GM18508 (cell line): ENCODE data around the gene NDUFA13.

Experiments
- ATAC-seq: cut with Tn5 transposase; IDR thresholded peaks from one replicate; pipeline ENCODE4 v1.9.1; 2021; ENCODE audit warnings: moderate number of reproducible peaks; ENCODE audit not compliant: insufficient read depth, unreplicated experiment

The NDUFA13 gene

DNA sequence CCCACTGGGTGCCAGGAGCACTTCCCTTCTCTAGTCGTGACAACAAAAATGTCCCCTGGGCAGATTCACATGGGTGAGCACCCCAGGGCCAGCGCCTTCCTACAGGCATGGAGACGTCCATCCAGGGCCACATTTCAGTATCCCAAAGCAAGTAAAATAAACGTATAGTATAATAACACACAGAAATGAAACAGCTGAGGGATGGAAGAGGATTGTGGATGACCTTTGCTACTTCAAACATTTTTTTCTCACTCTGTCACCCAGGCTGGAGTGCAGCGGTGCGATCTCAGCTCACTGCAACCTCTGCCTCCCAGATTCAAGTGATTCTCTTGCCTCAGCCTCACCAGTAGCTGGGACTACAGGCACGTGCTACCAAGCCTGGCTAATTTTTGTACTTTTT, 50.3 kb downstream of the NDUFA13 start:
- no peak for ATAC-seq

DNA sequence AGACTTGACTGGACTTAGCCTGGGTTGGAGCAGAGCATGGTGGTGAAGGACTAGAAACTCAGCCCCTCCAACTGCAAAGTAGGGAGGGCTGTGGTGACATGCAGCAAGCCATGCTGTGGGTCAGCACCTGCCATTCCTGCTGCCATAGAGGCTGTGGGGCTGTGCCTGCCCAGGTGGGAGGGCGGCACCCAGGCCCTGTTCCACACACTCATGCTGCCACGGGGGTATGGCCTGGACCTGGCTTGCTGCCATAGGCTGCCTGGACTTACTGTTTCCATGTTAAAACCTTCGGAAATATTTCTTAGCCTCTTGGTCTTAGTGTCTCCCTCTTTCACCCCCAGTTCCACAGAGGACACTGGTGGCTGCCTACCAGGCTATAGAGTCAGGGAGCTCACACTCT, 51.4 kb downstream of the NDUFA13 start:
- ATAC-seq = no peak

DNA sequence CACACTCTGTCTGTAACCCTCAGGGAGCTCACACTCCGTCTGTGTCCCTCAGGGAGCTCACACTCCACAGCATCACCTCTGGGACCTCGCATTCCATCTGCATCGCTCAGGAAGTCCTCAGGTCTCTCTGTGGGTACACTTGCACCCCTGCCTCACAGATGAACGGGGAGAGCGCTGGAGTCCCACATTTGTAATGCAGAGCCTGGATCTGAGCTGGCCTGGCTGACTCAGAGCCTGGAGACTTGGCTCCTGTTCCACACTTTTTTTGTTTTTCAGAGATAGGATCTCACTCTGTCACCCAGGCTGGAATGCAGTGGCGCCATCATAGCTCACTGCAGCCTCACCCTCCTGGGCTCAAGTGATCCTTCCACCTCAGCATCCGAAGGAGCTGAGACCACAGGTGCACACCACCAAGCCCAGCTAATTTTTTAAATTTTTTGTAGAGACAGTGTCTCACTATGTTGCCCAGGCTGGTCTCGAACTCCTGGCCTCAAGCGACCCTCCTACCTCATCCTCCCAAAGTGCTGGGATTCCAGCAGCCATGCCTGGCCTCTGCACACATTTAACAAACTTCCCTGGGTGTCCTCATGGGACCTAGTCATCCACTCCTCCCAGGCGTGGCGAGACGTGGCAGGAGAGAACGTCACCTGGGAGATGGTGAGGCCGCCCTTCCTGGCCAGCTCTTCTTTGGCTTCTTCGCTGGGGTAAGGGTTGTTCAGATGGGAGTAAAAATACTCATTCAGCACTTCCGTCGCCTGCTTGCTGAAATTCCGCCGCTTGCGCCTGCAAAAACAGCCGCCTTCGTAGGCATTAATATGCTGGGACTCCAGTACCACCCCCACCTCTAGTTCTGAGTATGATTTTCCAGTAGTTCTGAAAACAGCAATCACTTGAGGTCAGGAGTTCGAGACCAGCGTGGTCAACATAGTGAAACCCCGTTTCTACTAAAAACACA, 53.1 kb downstream of the NDUFA13 start:
- no peak for ATAC-seq

DNA sequence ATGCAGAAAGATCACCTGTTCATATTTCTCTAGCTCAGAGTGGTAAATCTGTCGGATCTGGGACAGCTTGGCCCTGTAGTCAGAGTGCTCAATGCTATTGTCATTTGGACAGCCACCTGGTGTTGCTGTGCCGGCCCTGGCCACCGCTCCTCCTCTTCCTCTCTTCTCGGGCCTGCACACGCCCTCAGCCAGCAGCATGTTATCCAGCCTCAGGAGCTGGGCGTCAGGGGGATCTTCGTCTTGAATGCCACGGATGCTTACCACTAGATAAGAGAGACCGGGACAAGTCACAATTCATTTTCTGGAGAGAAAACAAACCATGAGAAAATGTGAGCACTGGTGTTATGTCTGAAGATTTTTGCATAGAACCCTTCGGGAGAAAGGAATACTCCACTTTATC, 54.5 kb downstream of the NDUFA13 start:
- ATAC-seq = no peak

GRCh38 chr19:19571071-19571786, 55.2 kb downstream of the NDUFA13 start:
- ATAC-seq = no peak

- no peak for ATAC-seq
Measured at GRCh38 chr19:19575411-19575810, 59.4 kb downstream of the NDUFA13 start.
